ENCODE data around the gene SMIM14.
A peak's percentile ranks its signal among the peaks of the same experiment; 100 is the strongest.

SMIM14 gene

GRCh38 chr4:39571504-39571903 is 67.2 kb downstream of the SMIM14 start:
- DNase-seq (ENCODE audit: insufficient read length, low spot score): no peak
- FAIRE-seq: no peak
- TF ChIP-seq SPI1 (IDR thresholded peaks at IDR 0.05; ENCODE audit: low read depth, low read length) (no peak), POU2F2 (IDR thresholded peaks at IDR 0.05; ENCODE audit: low read depth, low read length) (no peak), POLR2AphosphoS5 (IDR thresholded peaks at IDR 0.05; ENCODE audit: low read depth, low read length) (no peak), POLR2A (IDR thresholded peaks at IDR 0.05; ENCODE audit: low read depth, low read length) (no peak), PAX5 (IDR thresholded peaks at IDR 0.05; ENCODE audit: insufficient read depth, low read length, severe bottlenecking) (no peak), TAF1 (IDR thresholded peaks at IDR 0.05; ENCODE audit: low read depth, low read length) (no peak)

DNA sequence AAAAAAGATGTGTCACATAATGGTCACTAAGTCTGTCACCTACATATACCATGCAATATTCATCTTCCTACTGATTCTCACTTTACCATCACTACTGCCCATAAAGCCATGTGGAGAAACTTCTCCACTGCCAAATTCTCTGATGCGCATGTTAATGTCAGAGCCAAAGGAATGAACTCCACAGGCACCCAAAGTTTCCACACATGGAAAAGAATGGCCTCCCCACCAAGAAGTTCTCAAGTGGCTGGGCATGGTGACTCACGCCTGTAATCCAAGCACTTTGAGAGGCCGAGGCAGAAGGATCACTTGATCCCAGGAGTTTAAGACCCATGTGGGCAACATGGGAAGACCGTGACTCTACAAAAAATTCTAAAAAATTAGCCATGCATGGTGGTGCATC is 67.6 kb downstream of the SMIM14 start:
- FAIRE-seq (no peak), DNase-seq (ENCODE audit: insufficient read length, low spot score) (no peak)
- TF ChIP-seq POLR2AphosphoS5 (IDR thresholded peaks at IDR 0.05; ENCODE audit: low read depth, low read length) (no peak), SPI1 (IDR thresholded peaks at IDR 0.05; ENCODE audit: low read depth, low read length) (no peak), POLR2A (IDR thresholded peaks at IDR 0.05; ENCODE audit: low read depth, low read length) (no peak), PAX5 (IDR thresholded peaks at IDR 0.05; ENCODE audit: insufficient read depth, low read length, severe bottlenecking) (no peak), TAF1 (IDR thresholded peaks at IDR 0.05; ENCODE audit: low read depth, low read length) (no peak)

DNA sequence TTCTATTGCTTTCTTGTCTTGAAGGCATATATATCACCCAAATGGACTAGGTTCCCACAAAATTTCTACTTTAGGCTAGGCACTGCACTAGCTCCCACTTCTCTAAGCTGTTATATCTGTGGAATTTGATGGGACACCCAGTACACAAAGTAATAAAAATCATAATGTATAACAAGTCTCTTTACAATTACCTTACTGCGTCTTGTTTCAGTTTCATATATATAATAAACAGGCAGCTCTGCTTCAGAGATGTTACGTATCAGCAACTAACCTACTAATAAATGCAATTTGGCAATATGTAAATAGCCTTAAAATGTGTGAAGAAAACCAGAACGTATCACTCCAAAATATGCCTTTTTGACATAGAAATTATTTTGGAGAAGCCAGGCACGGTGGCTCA is 69.5 kb downstream of the SMIM14 start:
- FAIRE-seq (no peak), DNase-seq (ENCODE audit: insufficient read length, low spot score) (no peak)
- no peak for TF ChIP-seq POLR2AphosphoS5 (IDR thresholded peaks at IDR 0.05; ENCODE audit: low read depth, low read length)
- TF ChIP-seq POU2F2 (IDR thresholded peaks at IDR 0.05; ENCODE audit: low read depth, low read length): no peak
- TF ChIP-seq PAX5 (IDR thresholded peaks at IDR 0.05; ENCODE audit: insufficient read depth, low read length, severe bottlenecking): no peak
- no peak for TF ChIP-seq SPI1 (IDR thresholded peaks at IDR 0.05; ENCODE audit: low read depth, low read length)
- TF ChIP-seq POLR2A (IDR thresholded peaks at IDR 0.05; ENCODE audit: low read depth, low read length): no peak
- no peak for TF ChIP-seq TAF1 (IDR thresholded peaks at IDR 0.05; ENCODE audit: low read depth, low read length)

DNA sequence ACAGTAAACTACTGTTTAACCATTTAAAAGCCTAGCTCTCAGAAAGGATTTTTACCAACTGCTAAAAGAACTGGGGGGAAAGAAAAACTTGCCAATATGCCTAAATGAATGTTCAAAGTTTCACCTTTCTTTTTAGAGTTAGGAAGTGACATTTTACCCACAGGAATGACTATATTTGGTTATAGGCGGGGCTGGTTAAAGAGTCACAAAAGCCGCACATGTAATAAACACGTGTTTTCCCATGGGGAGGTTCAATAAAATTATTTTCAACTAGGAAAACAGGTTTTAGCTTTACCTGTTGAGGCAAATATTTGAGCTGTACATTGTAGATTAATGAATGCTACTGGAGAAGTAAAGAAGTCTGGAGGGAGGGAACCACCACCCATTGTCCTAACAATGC is 69.9 kb downstream of the SMIM14 start:
- no peak for FAIRE-seq

GRCh38 chr4:39565878-39566600 is 72.6 kb downstream of the SMIM14 start:
- no peak for FAIRE-seq
- TF ChIP-seq TAF1 (IDR thresholded peaks at IDR 0.05; ENCODE audit: low read depth, low read length) (no peak), POLR2AphosphoS5 (IDR thresholded peaks at IDR 0.05; ENCODE audit: low read depth, low read length) (no peak), POLR2A (IDR thresholded peaks at IDR 0.05; ENCODE audit: low read depth, low read length) (no peak), PAX5 (IDR thresholded peaks at IDR 0.05; ENCODE audit: insufficient read depth, low read length, severe bottlenecking) (no peak), POU2F2 (IDR thresholded peaks at IDR 0.05; ENCODE audit: low read depth, low read length) (no peak), SPI1 (IDR thresholded peaks at IDR 0.05; ENCODE audit: low read depth, low read length) (no peak)
- no peak for DNase-seq (ENCODE audit: insufficient read length, low spot score)

More for the DNA sequence above, 69.9 kb downstream of the SMIM14 start:
- TF ChIP-seq TAF1 (IDR thresholded peaks at IDR 0.05; ENCODE audit: low read depth, low read length): no peak
- TF ChIP-seq POLR2AphosphoS5 (IDR thresholded peaks at IDR 0.05; ENCODE audit: low read depth, low read length): no peak
- peak; percentile 4 for DNase-seq (ENCODE audit: insufficient read length, low spot score)

GRCh38 chr4:39563346-39563847 is 75.3 kb downstream of the SMIM14 start:
- DNase-seq (ENCODE audit: insufficient read length, low spot score) (no peak), FAIRE-seq (no peak)
- TF ChIP-seq PAX5 (IDR thresholded peaks at IDR 0.05; ENCODE audit: insufficient read depth, low read length, severe bottlenecking): no peak

GRCh38 chr4:39562792-39563191 is 75.9 kb downstream of the SMIM14 start:
- FAIRE-seq: no peak
- no peak for DNase-seq (ENCODE audit: insufficient read length, low spot score)
- TF ChIP-seq TAF1 (IDR thresholded peaks at IDR 0.05; ENCODE audit: low read depth, low read length) (no peak), POU2F2 (IDR thresholded peaks at IDR 0.05; ENCODE audit: low read depth, low read length) (no peak), POLR2AphosphoS5 (IDR thresholded peaks at IDR 0.05; ENCODE audit: low read depth, low read length) (no peak), SPI1 (IDR thresholded peaks at IDR 0.05; ENCODE audit: low read depth, low read length) (no peak), PAX5 (IDR thresholded peaks at IDR 0.05; ENCODE audit: insufficient read depth, low read length, severe bottlenecking) (no peak), POLR2A (IDR thresholded peaks at IDR 0.05; ENCODE audit: low read depth, low read length) (no peak)

GRCh38 chr4:39559626-39560025 is 79.0 kb downstream of the SMIM14 start:
- TF ChIP-seq TAF1 (IDR thresholded peaks at IDR 0.05; ENCODE audit: low read depth, low read length) (no peak), POU2F2 (IDR thresholded peaks at IDR 0.05; ENCODE audit: low read depth, low read length) (no peak), SPI1 (IDR thresholded peaks at IDR 0.05; ENCODE audit: low read depth, low read length) (no peak), PAX5 (IDR thresholded peaks at IDR 0.05; ENCODE audit: insufficient read depth, low read length, severe bottlenecking) (no peak), POLR2A (IDR thresholded peaks at IDR 0.05; ENCODE audit: low read depth, low read length) (no peak), POLR2AphosphoS5 (IDR thresholded peaks at IDR 0.05; ENCODE audit: low read depth, low read length) (no peak)
- no peak for FAIRE-seq
- no peak for DNase-seq (ENCODE audit: insufficient read length, low spot score)

GRCh38 chr4:39555472-39555871 is 83.2 kb downstream of the SMIM14 start:
- TF ChIP-seq SPI1 (IDR thresholded peaks at IDR 0.05; ENCODE audit: low read depth, low read length): no peak
- FAIRE-seq (no peak), DNase-seq (ENCODE audit: insufficient read length, low spot score) (no peak)

- TF ChIP-seq PAX5 (IDR thresholded peaks at IDR 0.05; ENCODE audit: insufficient read depth, low read length, severe bottlenecking) (no peak), POLR2AphosphoS5 (IDR thresholded peaks at IDR 0.05; ENCODE audit: low read depth, low read length) (no peak)
- no peak for DNase-seq (ENCODE audit: insufficient read length, low spot score)
- FAIRE-seq: no peak
Measured at GRCh38 chr4:39548425-39549067, 90.1 kb downstream of the SMIM14 start.
